Lung (tissue), 12 donors: ENCODE results near the gene RASL11A. TPM values are rescaled to one million over a fixed set of nuclear protein-coding genes. Genes with fewer than 3 reads are reported as not detected.
A peak's percentile ranks its signal among the peaks of the same experiment; 100 is the strongest.

Source experiments
- ATAC-seq: fragments of 200-7000 bp; cut with Tn5 transposase; one replicate; pipeline ENCODE4 v1.9.1; 2020; ENCODE audit warnings: moderate number of reproducible peaks; ENCODE audit not compliant: insufficient read depth, low FRiP score
- DNase-seq, 3 donors: peaks; one replicate each; pipeline ENCODE4 v3.0.0-alpha.2; 2013 to 2017
- H3K27ac ChIP-seq, 2 donors: one replicate each; pipeline ENCODE4 v1.5.1; 2013; ENCODE audit warnings: mild to moderate bottlenecking in 2 of 2, moderate library complexity in 2 of 2, control low read depth in 1 of 2, inconsistent platforms in 1 of 2, low read depth in 1 of 2, low read length in 1 of 2
- H3K27me3 ChIP-seq, 3 donors: one replicate each; pipeline ENCODE4 v1.5.1; 2013; ENCODE audit warnings: low read length in 2 of 3; ENCODE audit not compliant: control insufficient read depth in 3 of 3, insufficient read depth in 3 of 3
- H3K36me3 ChIP-seq, 4 donors: one replicate each; pipeline ENCODE4 v1.5.1; 2013; ENCODE audit warnings: low read length in 4 of 4, mild to moderate bottlenecking in 1 of 4, moderate library complexity in 1 of 4; ENCODE audit not compliant: control insufficient read depth in 4 of 4, insufficient read depth in 4 of 4
- H3K4me1 ChIP-seq, 5 donors: one replicate each; pipeline ENCODE4 v1.5.1; 2013; ENCODE audit warnings: low read length in 5 of 5, mild to moderate bottlenecking in 2 of 5, moderate library complexity in 1 of 5; ENCODE audit not compliant: control insufficient read depth in 5 of 5, insufficient read depth in 5 of 5
- H3K4me3 ChIP-seq: one replicate; pipeline ENCODE4 v1.5.1; 2013; ENCODE audit warnings: mild to moderate bottlenecking, control low read depth, moderate library complexity
- H3K9ac ChIP-seq, 2 donors: one replicate each; pipeline ENCODE4 v1.5.1; 2013; ENCODE audit warnings: low read length in 2 of 2, control low read depth in 1 of 2; ENCODE audit not compliant: insufficient read depth in 1 of 2
- H3K9me3 ChIP-seq, 4 donors: one replicate each; pipeline ENCODE4 v1.5.1; 2013; ENCODE audit warnings: low read length in 3 of 4, mild to moderate bottlenecking in 1 of 4, moderate library complexity in 1 of 4; ENCODE audit not compliant: control insufficient read depth in 4 of 4, insufficient read depth in 3 of 4
- WGBS, 2 donors: extraction: QIAGEN DNeasy Blood & Tissue Kit; methylation state at CpG; one replicate each; pipeline ENCODE4 v1.1.7; 2013; 5-methylcytosine and 5-hydroxymethylcytosine counted together
- polyA plus RNA-seq, 2 donors: library from polyadenylated mRNA; stranded (reverse); fragments of 200-250 nt; gene quantifications; one replicate each; pipeline ENCODE4 v1.2.1, GENCODE V29; 2013
- total RNA-seq, 2 donors: library from RNA; depleted of rRNA in 1 of 2; stranded (reverse); fragments of >200 nt in 1 of 2; gene quantifications; one replicate each; pipeline ENCODE4 v1.2.1, GENCODE V29; 2014 to 2021
- TF ChIP-seq, protein P1 (sequence below): IDR thresholded peaks from 2 replicates; pipeline ENCODE4 v1.5.1; 2012; ENCODE audit warnings: mild to moderate bottlenecking; ENCODE audit errors: control extremely low read depth, extremely low read depth
- donor health status: control.
- donor health status: control.
- donor health status: Bipolar disorder and iron deficiency.
- donor health status: healthy.
- donor health status: DM: yes; HTN: yes; CAD: no.

RASL11A gene
- total and polyA plus RNA-seq, 4 donors = 12.1 to 31.5 (median 15.2) TPM

DNA sequence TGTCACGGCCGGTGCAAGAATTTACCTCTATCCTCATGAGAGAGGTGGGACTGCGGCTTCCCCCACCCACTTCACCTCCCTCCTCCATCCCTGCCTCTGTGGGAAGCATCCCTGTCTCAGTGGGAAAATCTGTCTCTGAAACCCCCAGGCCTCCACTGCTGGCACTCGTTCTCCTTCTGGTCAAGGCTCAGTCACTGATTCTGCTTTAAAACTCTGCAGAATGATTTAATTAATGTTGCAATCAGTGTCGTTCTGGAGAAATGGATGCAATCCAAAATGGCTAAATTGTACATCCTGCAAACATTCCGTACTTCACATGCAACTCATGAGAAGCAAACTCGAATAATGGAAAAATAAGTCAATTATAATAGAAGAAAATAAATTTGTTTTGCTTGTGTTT lies 5.6 kb downstream of the RASL11A start:
- DNase-seq (peak in 2 of 3 donors; percentile 48 to 69), ATAC-seq (no peak)
- Histone ChIP-seq H3K4me3 (no peak overlapping the region), H3K27ac (no peak overlapping the region), H3K36me3 (peaks cover 0 to 3% (median 0%) of the 10 kb centered on the region in 4 donors), H3K9ac (no peak overlapping the region), H3K9me3 (no peaks in the 10 kb centered on the region), H3K4me1 (peaks cover 4 to 33% (median 12%) of the 10 kb centered on the region in 5 donors), H3K27me3 (peaks cover 0 to 2% (median 0%) of the 10 kb centered on the region in 3 donors)
- 71 to 74% methylated on average over 7 of the region's 7 CpGs for WGBS, 2 donors
- TF ChIP-seq, protein P1, sequence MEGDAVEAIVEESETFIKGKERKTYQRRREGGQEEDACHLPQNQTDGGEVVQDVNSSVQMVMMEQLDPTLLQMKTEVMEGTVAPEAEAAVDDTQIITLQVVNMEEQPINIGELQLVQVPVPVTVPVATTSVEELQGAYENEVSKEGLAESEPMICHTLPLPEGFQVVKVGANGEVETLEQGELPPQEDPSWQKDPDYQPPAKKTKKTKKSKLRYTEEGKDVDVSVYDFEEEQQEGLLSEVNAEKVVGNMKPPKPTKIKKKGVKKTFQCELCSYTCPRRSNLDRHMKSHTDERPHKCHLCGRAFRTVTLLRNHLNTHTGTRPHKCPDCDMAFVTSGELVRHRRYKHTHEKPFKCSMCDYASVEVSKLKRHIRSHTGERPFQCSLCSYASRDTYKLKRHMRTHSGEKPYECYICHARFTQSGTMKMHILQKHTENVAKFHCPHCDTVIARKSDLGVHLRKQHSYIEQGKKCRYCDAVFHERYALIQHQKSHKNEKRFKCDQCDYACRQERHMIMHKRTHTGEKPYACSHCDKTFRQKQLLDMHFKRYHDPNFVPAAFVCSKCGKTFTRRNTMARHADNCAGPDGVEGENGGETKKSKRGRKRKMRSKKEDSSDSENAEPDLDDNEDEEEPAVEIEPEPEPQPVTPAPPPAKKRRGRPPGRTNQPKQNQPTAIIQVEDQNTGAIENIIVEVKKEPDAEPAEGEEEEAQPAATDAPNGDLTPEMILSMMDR = no peak

DNA sequence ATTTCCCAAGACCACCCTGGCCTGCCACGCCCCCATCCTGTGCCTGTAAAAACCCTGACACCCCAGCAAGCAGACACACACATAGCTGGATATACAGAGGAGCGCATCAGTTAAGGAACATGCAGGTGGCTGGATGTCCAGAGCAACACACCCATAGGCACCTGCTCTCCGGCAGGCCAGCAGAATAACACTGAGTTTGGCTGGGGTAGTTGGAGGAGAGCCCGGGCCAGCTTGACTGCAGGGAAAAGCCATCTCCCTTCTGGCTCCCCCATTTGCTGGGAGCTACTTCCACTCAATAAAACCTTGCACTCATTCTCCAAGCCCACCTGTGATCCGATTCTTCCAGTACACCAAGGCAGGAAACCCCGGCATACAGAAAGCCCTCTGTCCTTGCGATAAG lies 8.9 kb downstream of the RASL11A start:
- Histone ChIP-seq H3K9me3 (no peaks in the 10 kb centered on the region), H3K27ac (no peak overlapping the region), H3K4me1 (peaks cover 0 to 12% (median 4%) of the 10 kb centered on the region in 5 donors), H3K36me3 (no peaks in the 10 kb centered on the region), H3K27me3 (peaks cover 0 to 2% (median 0%) of the 10 kb centered on the region in 3 donors), H3K9ac (no peak overlapping the region), H3K4me3 (no peak overlapping the region)
- TF ChIP-seq, protein P1 = no peak
- WGBS, 2 donors = 93 to 94% methylated on average over 7 of the region's 7 CpGs
- no peak for ATAC-seq
- no peak for DNase-seq

DNA sequence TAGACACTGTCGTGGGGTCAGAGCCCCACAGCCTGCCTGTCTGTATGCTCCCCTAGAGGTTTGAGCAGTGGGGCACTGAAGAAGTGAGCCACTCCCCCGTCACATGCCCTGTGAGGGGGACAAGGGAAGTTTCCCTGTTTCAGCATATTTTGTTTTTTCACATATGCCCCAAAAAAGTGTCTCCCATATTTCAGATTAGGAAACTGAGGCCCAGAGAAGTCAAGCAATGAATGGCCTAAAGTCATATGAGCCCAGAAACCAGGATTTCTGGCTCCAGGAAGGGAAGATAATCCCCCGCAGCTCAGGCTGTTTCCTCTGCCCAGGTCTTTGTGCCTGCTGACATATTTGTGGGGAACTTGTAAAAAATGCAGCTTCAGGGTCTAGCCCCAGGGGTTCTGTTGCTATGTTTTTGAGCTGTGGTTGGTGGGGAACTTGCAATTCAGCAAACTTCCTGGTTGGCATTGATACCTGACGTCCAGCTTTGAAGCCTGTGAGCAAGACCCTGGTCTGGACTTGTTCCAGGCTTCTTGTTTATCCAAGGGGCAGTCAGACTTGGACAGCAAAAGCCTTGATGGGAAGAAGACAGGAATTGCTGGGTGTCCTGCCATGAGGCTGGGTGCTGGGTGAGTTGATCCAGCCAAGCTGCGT lies 9.5 kb downstream of the RASL11A start:
- H3K27me3 ChIP-seq = peaks cover 0 to 2% (median 0%) of the 10 kb centered on the region in 3 donors
- DNase-seq = no peak
- no peaks in the 10 kb centered on the region for H3K9me3 ChIP-seq
- peaks cover 0 to 12% (median 4%) of the 10 kb centered on the region in 5 donors for H3K4me1 ChIP-seq
- H3K4me3 ChIP-seq = no peak overlapping the region
- TF ChIP-seq, protein P1 = no peak
- WGBS, 2 donors = 58 to 61% methylated on average over 5 of the region's 5 CpGs
- no peaks in the 10 kb centered on the region for H3K36me3 ChIP-seq
- ATAC-seq = no peak
- no peak overlapping the region for H3K9ac ChIP-seq
- no peak overlapping the region for H3K27ac ChIP-seq

DNA sequence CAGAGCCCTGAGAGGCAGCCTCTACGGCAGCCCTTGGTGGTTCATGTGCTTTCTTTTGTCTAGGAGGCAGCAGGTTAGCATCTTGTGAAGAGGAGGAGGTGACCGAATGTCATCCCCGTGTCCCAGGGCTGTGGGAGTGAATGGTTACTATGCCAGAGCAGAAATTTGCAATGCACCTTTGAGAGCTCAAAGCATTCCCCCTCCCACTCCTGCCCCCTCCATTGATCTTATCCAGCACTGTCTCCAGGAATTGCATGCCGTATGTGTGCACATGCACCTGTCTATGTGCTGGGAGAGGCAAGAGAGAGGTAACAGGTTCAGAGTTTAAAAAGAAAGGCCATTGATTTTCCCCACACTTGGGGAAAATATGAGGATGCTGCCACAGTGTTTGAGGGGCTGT lies 10.2 kb downstream of the RASL11A start:
- H3K4me1 ChIP-seq = peaks cover 0 to 12% (median 3%) of the 10 kb centered on the region in 5 donors
- no peaks in the 10 kb centered on the region for H3K27me3 ChIP-seq
- no peak for DNase-seq
- 84 to 86% methylated on average over 4 of the region's 4 CpGs for WGBS, 2 donors
- H3K36me3 ChIP-seq = no peaks in the 10 kb centered on the region
- TF ChIP-seq, protein P1 = no peak
- no peak for ATAC-seq
- H3K4me3 ChIP-seq = no peak overlapping the region
- no peak overlapping the region for H3K9ac ChIP-seq
- no peak overlapping the region for H3K27ac ChIP-seq
- H3K9me3 ChIP-seq = no peaks in the 10 kb centered on the region
